SH-SY5Y (cell line): Measurements from ENCODE around the gene DOCK2.

ENCODE experiments used
- GATA2 ChIP-seq: IDR thresholded peaks from 2 replicates; pipeline ENCODE4 v1.6.1; 2011; ENCODE audit warnings: mild to moderate bottlenecking, low read depth, low read length
- GATA3 ChIP-seq: IDR thresholded peaks from 2 replicates; pipeline ENCODE4 v1.6.1; 2011; ENCODE audit warnings: low read depth, mild to moderate bottlenecking, low read length, moderate library complexity

DNA sequence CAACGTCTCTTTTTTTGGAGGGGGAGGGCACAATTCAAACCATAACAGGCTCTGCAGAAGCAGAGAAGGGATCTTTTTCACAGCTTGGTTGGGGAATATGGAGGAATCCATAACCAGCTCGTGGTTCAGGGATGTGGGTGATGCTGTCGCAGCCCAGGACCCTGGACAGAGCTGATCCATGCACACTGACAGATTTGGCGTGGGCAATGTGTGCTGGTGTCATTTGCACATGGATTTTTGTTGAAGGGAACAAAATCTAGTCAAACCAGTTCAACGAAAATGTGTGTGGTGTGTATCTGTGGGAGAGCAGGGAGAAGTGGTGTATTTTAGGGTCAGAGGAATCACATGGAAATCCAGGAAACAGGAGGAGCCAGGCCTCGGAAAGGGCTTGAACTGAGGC, 4.2 kb downstream of the DOCK2 start:
- TF ChIP-seq GATA2 = no peak
- TF ChIP-seq GATA3 = no peak
